ENCODE data around the gene SNX9. TPM values are rescaled to one million over a fixed set of nuclear protein-coding genes. Genes with fewer than 3 reads are reported as not detected.
A peak's percentile ranks its signal among the peaks of the same experiment; 100 is the strongest.

SNX9 gene
- total RNA-seq, 1 experiment from 2014 or later = 24.8 TPM

DNA sequence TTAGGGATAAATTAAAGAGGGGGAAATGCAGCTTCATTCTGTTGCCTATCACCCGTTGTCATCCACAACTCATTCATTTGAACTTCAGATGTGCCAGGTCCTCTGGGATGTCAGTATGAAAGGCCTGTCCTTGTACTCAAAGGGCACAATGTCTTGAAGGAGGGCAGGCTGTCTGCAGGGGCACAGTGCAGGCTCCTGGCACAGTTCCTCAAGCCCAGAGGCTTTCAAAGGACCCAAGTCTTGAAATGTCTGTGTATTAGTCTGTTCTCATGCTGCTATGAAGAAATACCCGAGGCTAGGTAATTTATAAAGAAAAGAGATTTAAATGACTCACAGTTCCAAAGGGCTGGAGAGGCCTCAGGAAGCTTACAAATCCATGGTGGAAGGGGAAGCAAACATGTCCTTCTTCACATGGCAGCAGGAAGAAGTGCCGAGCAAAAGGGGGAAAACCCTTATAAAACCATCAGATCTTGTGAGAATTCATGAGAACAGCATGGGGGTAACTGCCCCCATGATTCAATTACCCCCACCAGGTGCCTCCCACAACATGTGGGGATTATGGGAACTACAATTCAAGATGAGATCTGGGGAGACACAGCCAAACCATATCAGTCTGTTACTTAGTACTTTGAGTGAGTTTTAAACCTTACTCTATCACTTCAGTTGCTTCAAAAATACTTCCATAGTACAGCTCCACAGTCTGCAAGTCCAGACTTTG is 9.4 kb downstream of the SNX9 start:
- BruUV-seq (replicated peaks) = no TSS peak
- no peak for TF ChIP-seq EZH2 (IDR thresholded peaks at IDR 0.05; ENCODE audit: borderline replicate concordance, low read depth, low read length, poor library complexity, severe bottlenecking)
- Histone ChIP-seq H3K36me3 (ENCODE audit: insufficient read depth, low read length, poor library complexity, severe bottlenecking) (no peaks in the 10 kb centered on the region), H3K9me3 (ENCODE audit: low read depth, low read length, poor library complexity, severe bottlenecking) (peaks cover 6% of the 10 kb centered on the region), H3K4me3 (ENCODE audit: low read depth, low read length, poor library complexity, severe bottlenecking) (no peak overlapping the region), H3K4me1 (ENCODE audit: insufficient read depth, low read length, poor library complexity, severe bottlenecking) (peaks cover 25% of the 10 kb centered on the region), H3K27ac (ENCODE audit: low read depth, low read length, poor library complexity, severe bottlenecking) (peak overlapping the region; percentile 74), H3K27me3 (replicated peaks; ENCODE audit: insufficient read depth, low read depth, low read length, poor library complexity) (no peaks in the 10 kb centered on the region)
- ChIA-PET CTCF (no interaction called here), POLR2A (ENCODE audit: low non-redundant PET) (no interaction called here)
- DNase-seq (ENCODE audit: low spot score) = peak; percentile 17
- intact Hi-C loops (cut with micrococcal nuclease; ENCODE audit: unreplicated experiment) = no loop called here

- peaks cover 25% of the 10 kb centered on the region for H3K4me1 ChIP-seq (ENCODE audit: insufficient read depth, low read length, poor library complexity, severe bottlenecking)
- H3K9me3 ChIP-seq (ENCODE audit: low read depth, low read length, poor library complexity, severe bottlenecking) = peaks cover 6% of the 10 kb centered on the region
- ChIA-PET POLR2A (ENCODE audit: low non-redundant PET) (interaction anchor here (0.7 kb wide), 1 partner anchor 540 kb away, joined by 4 read pairs; no protein-coding TSS in a partner anchor), CTCF (no interaction called here)
- BruUV-seq (replicated peaks) = no TSS peak
- H3K4me3 ChIP-seq (ENCODE audit: low read depth, low read length, poor library complexity, severe bottlenecking) = no peak overlapping the region
- DNase-seq (ENCODE audit: low spot score) = no peak
- no peaks in the 10 kb centered on the region for H3K27me3 ChIP-seq (replicated peaks; ENCODE audit: insufficient read depth, low read depth, low read length, poor library complexity)
- intact Hi-C loops (cut with micrococcal nuclease; ENCODE audit: unreplicated experiment) = no loop called here
- no peaks in the 10 kb centered on the region for H3K36me3 ChIP-seq (ENCODE audit: insufficient read depth, low read length, poor library complexity, severe bottlenecking)
- TF ChIP-seq CTCF (conservative IDR thresholded peaks at IDR 0.05; ENCODE audit: low read depth, low read length) (no peak), EZH2 (IDR thresholded peaks at IDR 0.05; ENCODE audit: borderline replicate concordance, low read depth, low read length, poor library complexity, severe bottlenecking) (no peak)
- H3K27ac ChIP-seq (ENCODE audit: low read depth, low read length, poor library complexity, severe bottlenecking) = peak overlapping the region; percentile 74
Observed at GRCh38 chr6:157834549-157834948, 11.5 kb downstream of the SNX9 start.

DNA sequence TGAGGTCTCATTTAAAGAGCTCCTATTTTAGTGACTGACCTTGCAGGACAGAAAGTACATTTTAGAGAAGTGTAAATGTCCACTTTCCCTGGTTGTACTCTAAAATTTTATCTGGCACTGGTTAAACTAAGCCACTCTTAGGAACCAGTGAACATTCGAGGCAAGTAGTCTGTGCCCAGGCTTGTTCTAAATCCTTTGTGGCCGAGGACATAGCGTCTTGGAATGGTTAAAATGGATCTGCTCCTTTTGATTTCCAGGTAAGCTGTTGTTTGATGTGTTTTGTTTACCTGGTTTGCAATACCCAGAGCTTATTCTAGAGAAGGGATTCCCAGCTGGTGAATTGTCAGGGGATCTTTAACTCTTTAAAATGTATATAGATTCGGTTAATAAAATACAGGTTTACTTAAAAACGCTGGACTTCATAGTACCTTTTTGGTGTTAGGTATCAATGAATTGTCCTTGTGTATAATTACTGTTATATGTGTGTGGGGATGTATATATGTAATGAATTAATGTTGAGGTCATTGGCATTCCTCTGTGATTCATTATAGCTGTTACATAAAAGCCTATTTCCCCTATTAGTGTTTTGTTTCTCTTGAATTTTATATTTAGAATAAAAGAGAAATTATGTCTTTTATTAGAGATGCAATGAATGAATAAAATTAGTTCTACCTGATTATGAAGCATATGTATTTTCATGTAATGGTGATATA is 15.8 kb downstream of the SNX9 start:
- Histone ChIP-seq H3K4me1 (ENCODE audit: insufficient read depth, low read length, poor library complexity, severe bottlenecking) (peaks cover 16% of the 10 kb centered on the region), H3K27ac (ENCODE audit: low read depth, low read length, poor library complexity, severe bottlenecking) (no peak overlapping the region), H3K27me3 (replicated peaks; ENCODE audit: insufficient read depth, low read depth, low read length, poor library complexity) (no peaks in the 10 kb centered on the region), H3K36me3 (ENCODE audit: insufficient read depth, low read length, poor library complexity, severe bottlenecking) (no peaks in the 10 kb centered on the region), H3K9me3 (ENCODE audit: low read depth, low read length, poor library complexity, severe bottlenecking) (no peaks in the 10 kb centered on the region), H3K4me3 (ENCODE audit: low read depth, low read length, poor library complexity, severe bottlenecking) (no peak overlapping the region)
- no TSS peak for BruUV-seq (replicated peaks)
- TF ChIP-seq EZH2 (IDR thresholded peaks at IDR 0.05; ENCODE audit: borderline replicate concordance, low read depth, low read length, poor library complexity, severe bottlenecking) = no peak
- TF ChIP-seq CTCF (conservative IDR thresholded peaks at IDR 0.05; ENCODE audit: low read depth, low read length) = no peak
- intact Hi-C loops (cut with micrococcal nuclease; ENCODE audit: unreplicated experiment) = no loop called here
- DNase-seq (ENCODE audit: low spot score) = no peak
- POLR2A ChIA-PET (ENCODE audit: low non-redundant PET) = no interaction called here
- CTCF ChIA-PET = no interaction called here
